K562 (cell line): ENCODE data around the gene GNS. TPM values are rescaled to one million over a fixed set of nuclear protein-coding genes. Genes with fewer than 3 reads are reported as not detected.

ENCODE experiments used
- ATAC-seq: fragments of 200-7000 bp; cut with Tn5 transposase; 3 replicates; pipeline ENCODE4 v1.9.1; 2020; ENCODE audit warnings: moderate library complexity
- BruUV-seq: library from RNA; stranded (reverse); fragments of 400-500 nt; replicated peaks from 2 replicates; lab custom pipeline; 2021; lab: Mats Ljungman, UMichigan
- CTCF ChIA-PET: fragments of 300-600 bp; formaldehyde crosslinking; extraction: SDS; loops from one replicate; lab custom pipeline; 2021; ENCODE audit warnings: low intra/inter-chr PET ratio; lab: Yijun Ruan, JAX
- POLR2A ChIA-PET: fragments of 300-600, 350-650 bp; sonication (Branson Sonifier 250); formaldehyde crosslinking; extraction: SDS; loops from one replicate; lab custom pipeline; 2021; ENCODE audit warnings: antibody characterized with exemption, inconsistent platforms; lab: Yijun Ruan, JAX
- DNase-seq, 4 experiments: peaks; one replicate each; pipeline versions ENCODE4 v3.0.0 to v3.0.0-alpha.2; 2011 to 2018; ENCODE audit warnings: low spot score in 3 of 4, mixed read lengths in 3 of 4; ENCODE audit errors: extremely low read depth in 1 of 4
- FAIRE-seq: peaks from 2 replicates; lab custom pipeline; 2011; peaks lifted over from hg19 to GRCh38; lab: Jason Lieb, UNC
- H2AFZ ChIP-seq: 2 replicates; pipeline ENCODE4 v1.6.0; 2011; ENCODE audit warnings: low read depth, low read length, control low read depth, inconsistent platforms
- H3K27ac ChIP-seq: fragments of 200-600 bp; 3 replicates; pipeline ENCODE4 v1.8.0; 2011; ENCODE audit warnings: low read depth, mild to moderate bottlenecking, control low read depth, inconsistent platforms, low read length, moderate library complexity, mixed read lengths; ENCODE audit errors: extremely low read depth
- H3K27me3 ChIP-seq, 2 experiments: fragments of 300-600 bp in 1 of 2; 2 replicates in 1 of 2; 3 replicates in 1 of 2; pipeline versions ENCODE4 v1.6.0 to v1.8.0; 2011; ENCODE audit warnings: inconsistent platforms in 2 of 2, low read length in 2 of 2, mild to moderate bottlenecking in 1 of 2, mixed read lengths in 1 of 2, moderate library complexity in 1 of 2; ENCODE audit not compliant: control insufficient read depth in 2 of 2, insufficient read depth in 2 of 2
- H3K36me3 ChIP-seq: fragments of 300-600 bp; 3 replicates; pipeline ENCODE4 v1.8.0; 2011; ENCODE audit warnings: mild to moderate bottlenecking, low read length, inconsistent platforms; ENCODE audit not compliant: control insufficient read depth, insufficient read depth
- H3K4me1 ChIP-seq, 2 experiments: fragments of 200-600 bp in 1 of 2; replicated peaks in 1 of 2; 2 replicates in 1 of 2; 3 replicates in 1 of 2; pipeline versions ENCODE4 v1.5.1 to v1.8.0; 2011; ENCODE audit warnings: inconsistent platforms in 2 of 2, low read length in 2 of 2, mild to moderate bottlenecking in 1 of 2, mixed read lengths in 1 of 2, moderate library complexity in 1 of 2; ENCODE audit not compliant: control insufficient read depth in 2 of 2, insufficient read depth in 2 of 2
- H3K4me2 ChIP-seq: 2 replicates; pipeline ENCODE4 v1.6.1; 2011; ENCODE audit warnings: low read length, control low read depth, inconsistent platforms, mixed read lengths; ENCODE audit not compliant: insufficient read depth
- H3K4me3 ChIP-seq: fragments of 200-600 bp; sonication (generic), shearing (Covaris generic); 2 replicates; pipeline ENCODE4 v1.5.1; 2016; ENCODE audit warnings: control low read depth, inconsistent platforms
- H3K79me2 ChIP-seq: fragments of 200-600 bp; 3 replicates; pipeline ENCODE4 v1.8.0; 2011; ENCODE audit warnings: low read length, inconsistent platforms; ENCODE audit not compliant: control insufficient read depth, insufficient read depth
- H3K9ac ChIP-seq, 2 experiments: 2 replicates each; pipeline versions ENCODE4 v1.6.0 to v1.6.1; 2011; ENCODE audit warnings: low read depth in 2 of 2, low read length in 2 of 2, control low read depth in 1 of 2, inconsistent platforms in 1 of 2, mild to moderate bottlenecking in 1 of 2, mixed read lengths in 1 of 2; ENCODE audit not compliant: insufficient read depth in 1 of 2
- H3K9me1 ChIP-seq: one replicate; pipeline ENCODE4 v1.6.0; 2011; ENCODE audit warnings: inconsistent platforms, mild to moderate bottlenecking, low read length, moderate library complexity; ENCODE audit not compliant: control insufficient read depth, insufficient read depth
- H3K9me3 ChIP-seq: replicated peaks from 2 replicates; pipeline ENCODE4 v1.5.1; 2011; ENCODE audit warnings: low read depth, low read length, inconsistent platforms; ENCODE audit not compliant: control insufficient read depth, insufficient read depth
- H4K20me1 ChIP-seq: replicated peaks from 2 replicates; pipeline ENCODE4 v1.6.1; 2011; ENCODE audit warnings: low read length, inconsistent platforms, mixed read lengths; ENCODE audit not compliant: control insufficient read depth, insufficient read depth
- BMI1 ChIP-seq: fragments of 150-350 bp; IDR thresholded peaks from 2 replicates; pipeline ENCODE4 v1.6.1; 2014; ENCODE audit warnings: low read length
- CREB3L1 ChIP-seq: fragments of 450-650 bp; IDR thresholded peaks from 2 replicates; pipeline ENCODE4 v1.6.1; 2014; ENCODE audit warnings: low read depth, mild to moderate bottlenecking, moderate library complexity, borderline replicate concordance
- CSDE1 ChIP-seq, 2 experiments: fragments of 450-650 bp; IDR thresholded peaks; 2 replicates each; pipeline ENCODE4 v1.6.1; 2016; ENCODE audit warnings: mild to moderate bottlenecking in 1 of 2
- FOXJ2 ChIP-seq: fragments of 200-800 bp; sonication (Bioruptor generic); IDR thresholded peaks from 2 replicates; pipeline ENCODE4 v1.6.1; 2016; ENCODE audit warnings: missing genetic modification characterization, missing compliant biosample characterization
- GTF2B ChIP-seq: IDR thresholded peaks from 2 replicates; pipeline ENCODE4 v1.6.1; 2011; ENCODE audit not compliant: insufficient read length; ENCODE audit errors: extremely low read depth
- HDAC1 ChIP-seq, 2 experiments: fragments of 450-650 bp; IDR thresholded peaks; 2 replicates each; pipeline ENCODE4 v1.6.1; 2016 to 2017; ENCODE audit warnings: inconsistent platforms in 1 of 2, mild to moderate bottlenecking in 1 of 2, moderate library complexity in 1 of 2
- KLF1 ChIP-seq: fragments of 450-650 bp; IDR thresholded peaks from 2 replicates; pipeline ENCODE4 v1.6.1; 2016; ENCODE audit warnings: missing genetic modification characterization, missing compliant biosample characterization
- NCOA4 ChIP-seq: fragments of 450-650 bp; IDR thresholded peaks from 2 replicates; pipeline ENCODE4 v1.6.1; 2018; ENCODE audit warnings: mild to moderate bottlenecking; ENCODE audit not compliant: partially characterized antibody
- PBX2 ChIP-seq, 2 experiments: IDR thresholded peaks in 1 of 2; conservative IDR thresholded peaks in 1 of 2; 2 replicates each; pipeline ENCODE4 v1.6.1; 2016; ENCODE audit warnings: low read depth in 2 of 2, mild to moderate bottlenecking in 1 of 2, missing compliant biosample characterization in 1 of 2, missing genetic modification characterization in 1 of 2, moderate library complexity in 1 of 2
- PKNOX1 ChIP-seq: fragments of 450-650 bp; IDR thresholded peaks from 2 replicates; pipeline ENCODE4 v1.6.1; 2016
- RAD51 ChIP-seq: fragments of 450-650 bp; IDR thresholded peaks from 2 replicates; pipeline ENCODE4 v1.7.1; 2016; ENCODE audit warnings: low read depth, mild to moderate bottlenecking, borderline replicate concordance
- RFX1 ChIP-seq: fragments of 450-650 bp; IDR thresholded peaks from 2 replicates; pipeline ENCODE4 v1.6.1; 2016; ENCODE audit warnings: mild to moderate bottlenecking, moderate library complexity
- SIRT6 ChIP-seq: IDR thresholded peaks from one replicate; pipeline ENCODE4 v1.6.1; 2012; ENCODE audit warnings: low read depth, mild to moderate bottlenecking, control low read depth, inconsistent platforms, low read length, moderate library complexity
- SPI1 ChIP-seq: IDR thresholded peaks from 2 replicates; pipeline ENCODE4 v1.6.1; 2011; ENCODE audit warnings: low read depth, low read length, control low read depth, borderline replicate concordance
- TAF1 ChIP-seq: IDR thresholded peaks from 2 replicates; pipeline ENCODE4 v1.6.1; 2011; ENCODE audit warnings: mild to moderate bottlenecking, low read length, moderate library complexity; ENCODE audit not compliant: insufficient read depth, control insufficient read depth, severe bottlenecking; ENCODE audit errors: extremely low read depth
- ZKSCAN3 ChIP-seq: fragments of 250-450 bp; sonication (Bioruptor Pico); IDR thresholded peaks from 2 replicates; pipeline ENCODE4 v1.4.0; 2020
- WGBS: fragments of 100-300 bp; shearing (Covaris generic); methylation state at CpG from one replicate; pipeline ENCODE4 v1.1.6; 2016; ENCODE audit warnings: low coverage, mixed read lengths; ENCODE audit not compliant: insufficient coverage; ENCODE audit errors: missing lambda C conversion rate; 5-methylcytosine and 5-hydroxymethylcytosine counted together
- in situ Hi-C: fragments of 300-500 bp; cut with MboI; formaldehyde crosslinking; loops from 4 replicates; pipeline ENCODE4 v1.15.0; 2018; ENCODE audit warnings: inconsistent platforms, mixed read lengths
- intact Hi-C: fragments of 100-400 bp; cut with micrococcal nuclease; formaldehyde crosslinking; loops from 2 replicates; pipeline ENCODE4 v1.14.2; 2022
- polyA plus RNA-seq, 8 experiments: library from polyadenylated mRNA; depleted of rRNA in 4 of 8; stranded (reverse) in 5 of 8; unstranded in 3 of 8; fragments of >200 nt; fragmentation: Nextera tagmentation in 2 of 8; fragmentation: Illumina TruSeq in 1 of 8; extraction: Ambion mirVana in 2 of 8; extraction: Trizol in 1 of 8; gene quantifications; 2 replicates each; pipeline versions ENCODE4 v1.2.1 to v1.2.3, GENCODE V29; 2011 to 2014; ENCODE audit warnings: inconsistent platforms in 1 of 8, missing spikeins in 1 of 8
- total RNA-seq, 7 experiments: library from RNA; depleted of rRNA in 6 of 7; stranded (reverse); fragments of >200 nt in 6 of 7; fragmentation: Illumina TruSeq in 2 of 7; extraction: Trizol in 2 of 7; gene quantifications; 2 replicates each; pipeline versions ENCODE4 v1.2.1 to v1.2.3, GENCODE V29; 2011 to 2021; ENCODE audit warnings: low replicate concordance in 1 of 7

GNS gene
- total and polyA plus RNA-seq, 9 of the 15 experiments (the other 6 are each of a cell fraction or from before 2014, with no cell fraction given) = 4.6 to 30.3 (median 18.9) TPM

GRCh38 chr12:64665514-64665913, 93.7 kb downstream of the GNS start:
- Histone ChIP-seq H3K4me3 (no peak overlapping the region), H3K9ac (no peak overlapping the region), H3K79me2 (peaks cover 74% of the 10 kb centered on the region), H3K9me3 (no peaks in the 10 kb centered on the region), H3K36me3 (no peaks in the 10 kb centered on the region), H3K4me2 (0 out of 2 replicates have a peak overlapping the region, but pooled peaks have one; percentile 19), H4K20me1 (no peaks in the 10 kb centered on the region), H3K9me1 (no peaks in the 10 kb centered on the region), H3K27ac (peak overlapping the region; percentile 22; the same call in 1 of the 3 replicates), H2AFZ (no peak overlapping the region; the same call in 1 of the 2 replicates), H3K27me3 (no peaks in the 10 kb centered on the region), H3K4me1 (peaks cover 32 to 43% of the 10 kb centered on the region in 2 experiments)
- intact Hi-C loops = loop anchor here (5.0 kb wide), 1 partner anchor 38 kb away; no protein-coding TSS in a partner anchor
- in situ Hi-C loops = no loop called here
- BruUV-seq = no TSS peak
- CTCF ChIA-PET = no interaction called here
- FAIRE-seq (peak; percentile 66), DNase-seq (no peak), ATAC-seq (no peak)
- POLR2A ChIA-PET = interaction anchor here (0.5 to 0.9 kb wide), 2 partner anchors 8 to 10 kb away, joined by 3 read pairs; no protein-coding TSS in a partner anchor
- WGBS = 42% methylated on average over 4 of the region's 4 CpGs
- TF ChIP-seq ZKSCAN3 (CRISPR knock-in tag) = no peak
- no peak for TF ChIP-seq KLF1 (tag)
- TF ChIP-seq BMI1 = peak; percentile 56; the same call in 1 of the 2 replicates
- no peak for TF ChIP-seq GTF2B
- TF ChIP-seq SPI1 = no peak
- no peak for TF ChIP-seq TAF1
- no peak for TF ChIP-seq PBX2 (CRISPR knock-in tag; IDR thresholded peaks at IDR 0.05; ENCODE audit: low read depth)
- peak; percentile 38; the same call in 1 of the 2 replicates for TF ChIP-seq PBX2 (tag; conservative IDR thresholded peaks at IDR 0.05; ENCODE audit: low read depth)
- TF ChIP-seq CSDE1 (IDR thresholded peaks at IDR 0.05) = peak in 1 of 2 experiments; percentile 66; a peak in 2 of 4 replicates
- peak; percentile 95 for TF ChIP-seq RFX1
- TF ChIP-seq PKNOX1 = peak; percentile 93
- TF ChIP-seq SIRT6 = no peak
- no peak for TF ChIP-seq HDAC1 (IDR thresholded peaks at IDR 0.05)
- TF ChIP-seq NCOA4 = no peak
- TF ChIP-seq CREB3L1 = peak; percentile 22; the same call in 1 of the 2 replicates
- TF ChIP-seq FOXJ2 (tag) = no peak
- no peak for TF ChIP-seq RAD51
